NCI-H2196 (cell line): ENCODE measurements around the gene LDLRAD4.

ENCODE experiments used
- DNase-seq: peaks from one replicate; lab custom pipeline; 2025; ENCODE audit not compliant: unreplicated experiment; lab: John Stamatoyannopoulos, UW

LDLRAD4 gene

GRCh38 chr18:13621446-13621849, 402.9 kb downstream of the LDLRAD4 start:
- DNase-seq = no peak

- DNase-seq = no peak
Observed at GRCh38 chr18:13621886-13622619, 403.5 kb downstream of the LDLRAD4 start.

DNA sequence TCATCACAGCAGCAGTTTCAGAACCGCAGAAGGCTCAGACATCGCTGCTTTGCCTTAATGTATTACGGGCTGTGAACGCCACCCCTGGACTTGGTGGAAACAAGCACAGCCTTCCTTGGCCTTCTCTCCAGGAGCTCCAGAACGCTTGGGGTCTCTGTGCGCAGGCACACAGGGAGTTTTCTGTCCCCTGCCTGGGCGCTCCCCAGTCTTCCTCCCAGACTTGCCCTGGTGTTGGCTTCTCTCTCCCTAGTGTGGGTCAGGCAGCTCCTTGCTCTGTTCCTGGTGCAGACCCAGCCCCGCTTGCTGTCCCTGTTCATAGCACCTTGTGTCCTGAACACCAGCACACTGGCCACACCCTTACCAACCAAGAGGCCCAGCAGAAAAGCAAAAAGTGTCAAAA, 404.2 kb downstream of the LDLRAD4 start:
- DNase-seq = no peak

DNA sequence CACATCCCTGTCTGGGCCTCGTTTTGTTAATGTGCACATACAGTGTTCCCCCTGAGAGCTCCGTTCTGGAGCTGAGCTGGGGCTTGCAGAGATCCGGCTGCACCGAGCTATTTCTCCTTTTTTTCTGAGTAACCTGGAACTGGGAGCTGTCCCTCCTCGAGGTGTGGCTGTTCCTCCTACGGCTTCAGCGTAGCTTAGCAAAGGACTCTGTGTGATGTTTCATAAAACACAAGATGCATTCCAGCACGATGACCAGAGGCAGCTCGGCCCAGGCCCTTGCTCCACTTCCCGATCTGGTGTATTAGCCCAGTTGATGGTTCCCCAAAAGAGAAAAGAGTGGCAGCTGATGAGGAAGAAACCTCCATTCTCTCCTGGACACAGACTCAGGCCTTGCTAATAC, 404.8 kb downstream of the LDLRAD4 start:
- no peak for DNase-seq

DNA sequence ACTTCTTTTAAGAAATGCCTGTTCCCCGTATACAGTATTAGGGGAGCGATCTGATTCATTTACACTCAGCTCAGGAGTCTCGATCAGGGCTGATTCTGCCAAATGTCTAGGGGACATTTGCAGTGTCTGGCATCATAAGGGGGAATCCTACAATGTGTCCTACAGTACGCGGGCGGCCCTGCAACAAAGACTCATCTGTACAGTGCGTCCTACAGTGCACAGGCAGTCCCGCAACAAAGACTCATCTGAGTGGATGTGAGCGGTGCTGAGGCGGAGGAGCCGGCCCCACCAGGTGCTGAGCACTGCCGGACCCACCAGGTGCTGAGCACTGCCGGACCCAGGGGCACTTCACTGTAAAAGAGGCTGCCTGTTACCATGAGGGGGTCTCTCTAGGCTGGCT, 405.3 kb downstream of the LDLRAD4 start:
- no peak for DNase-seq

DNA sequence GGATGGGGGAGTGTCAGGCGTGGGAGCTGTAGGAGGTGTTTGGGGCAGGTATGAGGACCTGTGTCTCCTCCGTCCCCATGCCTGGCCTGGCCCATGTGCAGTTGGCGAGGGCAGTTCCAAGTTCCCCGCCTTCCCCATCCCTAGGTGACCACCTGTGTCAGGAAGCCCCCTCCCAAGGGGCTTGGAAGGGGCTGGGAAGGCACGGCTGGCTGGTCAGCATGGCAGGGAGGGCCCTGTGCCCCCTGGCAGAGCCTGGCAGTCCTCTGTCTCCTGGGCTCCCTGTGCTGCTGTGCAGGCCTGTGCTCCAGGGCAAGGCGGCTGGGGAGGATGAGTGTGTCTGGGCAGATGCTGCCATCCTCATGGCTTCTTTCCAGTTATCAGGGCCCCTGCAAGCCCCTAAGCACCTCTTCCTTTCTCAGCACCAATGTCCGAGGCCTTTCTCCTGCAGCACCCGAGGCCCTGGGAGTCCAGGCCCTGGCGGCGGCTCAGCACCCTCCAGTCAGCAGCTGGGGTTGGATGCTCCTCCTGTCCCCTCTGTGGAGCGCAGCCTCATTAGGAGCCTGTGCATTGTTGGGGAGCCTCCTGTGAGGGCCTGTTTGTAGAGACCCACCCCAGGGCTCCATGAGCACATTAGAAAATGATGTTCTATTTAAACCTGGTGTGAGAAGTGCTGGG, 406.1 kb downstream of the LDLRAD4 start:
- no peak for DNase-seq

- no peak for DNase-seq
Observed at GRCh38 chr18:13625355-13625754, 406.8 kb downstream of the LDLRAD4 start.

DNA sequence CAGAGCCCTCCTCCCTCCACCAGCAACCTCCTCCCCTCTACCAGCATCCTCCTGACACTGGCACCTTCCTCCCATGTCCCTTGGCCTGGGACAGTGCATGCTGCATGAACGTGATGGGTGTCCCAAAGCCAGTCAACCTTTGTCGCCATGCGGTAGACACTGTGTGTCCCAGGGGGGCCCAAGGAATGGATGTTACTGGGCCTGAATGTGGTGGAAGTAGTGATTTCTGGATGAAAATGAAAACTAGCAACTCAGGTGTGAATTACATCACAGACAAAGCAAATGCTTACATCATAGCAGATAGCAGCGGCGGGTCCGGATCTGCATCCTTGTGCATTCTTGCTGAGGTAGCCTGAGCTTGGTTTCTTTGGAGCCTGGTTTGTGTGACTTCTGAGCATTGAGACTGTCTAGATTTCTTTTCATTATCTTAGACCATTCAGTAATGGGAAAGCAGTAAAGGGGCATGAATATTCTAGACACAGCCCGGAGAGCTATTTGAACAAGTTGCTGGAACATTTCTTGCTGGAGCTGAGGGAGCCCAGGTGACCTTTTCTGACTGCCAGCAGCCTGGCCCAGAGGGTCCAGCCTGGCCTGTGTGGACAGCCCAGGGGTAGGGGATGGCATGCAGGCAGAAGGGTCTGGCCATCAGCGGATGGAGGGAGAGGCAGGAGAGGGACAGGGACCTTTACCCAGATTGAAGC, 407.4 kb downstream of the LDLRAD4 start:
- DNase-seq = no peak

- DNase-seq = no peak
Observed at GRCh38 chr18:13626544-13626908, 408.0 kb downstream of the LDLRAD4 start.

DNA sequence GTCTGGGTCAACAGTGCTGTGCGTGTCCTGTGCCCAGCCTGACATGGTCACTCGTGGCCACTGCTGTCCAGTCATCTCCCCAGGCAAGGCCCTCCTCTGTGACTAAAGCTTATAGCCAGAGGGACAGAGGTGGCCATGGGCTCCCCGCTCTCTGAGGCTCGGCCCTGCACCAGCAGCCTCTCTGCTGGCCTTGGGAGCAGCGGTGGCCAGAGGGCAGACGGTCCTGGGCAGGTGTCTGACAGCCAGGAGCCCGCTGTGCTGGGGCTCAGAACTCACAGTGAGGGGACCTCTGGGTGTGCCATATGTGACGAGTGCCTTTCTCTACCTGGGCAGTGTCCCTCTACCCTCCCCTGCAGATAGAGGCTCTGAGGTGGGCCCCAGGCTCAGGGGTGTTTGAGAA, 409.1 kb downstream of the LDLRAD4 start:
- no peak for DNase-seq

DNA sequence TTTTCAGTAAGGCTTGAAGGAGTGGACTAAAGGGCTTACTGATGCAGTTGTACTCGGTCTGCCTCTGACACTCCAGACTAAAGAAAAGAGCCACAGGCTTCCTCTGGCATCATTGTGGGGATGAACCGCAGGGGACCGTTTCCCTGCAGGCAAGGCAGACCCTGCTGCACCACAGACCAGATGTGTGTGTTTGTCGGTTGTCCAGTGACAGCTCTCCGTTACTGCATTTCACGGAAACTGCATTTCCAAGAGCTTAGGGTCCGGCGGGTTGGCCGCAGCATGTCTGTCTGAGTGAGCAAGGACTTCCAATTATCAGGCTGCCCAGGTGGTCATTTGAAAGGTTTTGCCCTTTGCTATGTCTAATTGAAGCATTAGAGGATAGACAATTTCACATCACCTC, 409.7 kb downstream of the LDLRAD4 start:
- DNase-seq = no peak

DNA sequence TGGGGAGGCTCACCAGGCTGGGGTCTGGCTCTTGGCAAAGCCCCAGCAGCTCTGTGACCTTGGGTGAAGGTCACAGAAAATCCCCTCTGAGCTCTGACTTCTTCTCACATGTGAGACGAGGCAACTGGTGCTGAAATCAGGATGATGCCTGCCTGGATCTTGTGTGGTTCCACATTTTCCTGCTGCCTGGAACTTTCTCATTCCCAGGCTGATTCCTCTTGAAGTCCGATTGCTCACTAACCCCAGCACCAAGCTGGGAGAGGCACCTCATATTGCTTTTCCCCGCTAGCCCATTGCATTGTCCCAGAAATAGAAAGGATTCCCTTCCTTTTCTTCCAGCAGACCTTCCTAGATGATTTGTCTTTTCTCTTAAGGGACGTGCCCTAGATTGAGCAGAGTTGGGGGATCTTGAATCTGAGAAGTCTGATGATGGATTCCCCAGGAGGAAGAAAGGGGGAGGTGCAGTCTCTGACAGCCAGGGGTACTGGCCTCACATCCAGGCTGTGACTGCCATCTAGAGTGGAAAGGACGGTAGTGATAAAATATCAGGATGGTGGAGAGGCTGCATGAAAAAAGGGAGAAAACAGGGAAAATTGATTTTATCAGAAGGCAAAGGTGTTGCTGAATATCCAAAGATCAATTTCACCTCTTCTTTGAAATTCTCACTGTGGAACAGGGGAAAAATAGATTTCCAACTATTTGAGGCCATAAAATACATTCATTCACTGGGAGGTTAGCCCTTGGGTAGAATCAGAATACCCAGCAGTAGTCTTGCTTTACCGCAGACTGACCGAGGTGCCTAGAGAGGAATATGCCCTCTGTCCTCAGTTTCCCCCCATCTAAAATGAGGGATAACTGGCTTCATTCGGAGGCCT, 411.5 kb downstream of the LDLRAD4 start:
- peak; percentile 70 for DNase-seq

DNA sequence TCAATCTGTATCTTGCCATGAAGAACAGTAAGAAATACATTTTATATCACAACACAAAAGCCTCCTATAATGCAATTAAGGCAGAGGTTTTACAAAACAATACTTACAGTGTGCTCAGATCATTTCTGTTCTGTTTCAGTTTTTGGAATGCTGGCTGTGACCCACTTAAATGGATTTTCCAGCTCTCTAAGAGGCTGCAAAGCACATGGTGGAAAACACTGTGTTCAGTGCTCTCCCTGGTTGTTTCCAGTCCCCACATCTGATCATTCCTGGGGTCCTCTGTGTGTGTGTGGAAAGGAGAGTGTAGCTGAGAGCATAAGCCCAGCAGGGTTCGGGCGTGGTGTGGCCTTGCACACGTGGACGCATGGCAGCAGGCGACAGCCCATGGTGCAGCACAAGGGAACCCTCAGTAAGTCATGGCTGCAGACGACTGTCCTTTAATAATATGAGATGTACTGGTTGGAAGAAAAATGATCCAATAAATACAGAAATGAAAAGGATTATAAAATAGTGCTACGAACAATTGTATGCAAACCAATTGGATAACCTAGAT, 412.2 kb downstream of the LDLRAD4 start:
- no peak for DNase-seq

DNA sequence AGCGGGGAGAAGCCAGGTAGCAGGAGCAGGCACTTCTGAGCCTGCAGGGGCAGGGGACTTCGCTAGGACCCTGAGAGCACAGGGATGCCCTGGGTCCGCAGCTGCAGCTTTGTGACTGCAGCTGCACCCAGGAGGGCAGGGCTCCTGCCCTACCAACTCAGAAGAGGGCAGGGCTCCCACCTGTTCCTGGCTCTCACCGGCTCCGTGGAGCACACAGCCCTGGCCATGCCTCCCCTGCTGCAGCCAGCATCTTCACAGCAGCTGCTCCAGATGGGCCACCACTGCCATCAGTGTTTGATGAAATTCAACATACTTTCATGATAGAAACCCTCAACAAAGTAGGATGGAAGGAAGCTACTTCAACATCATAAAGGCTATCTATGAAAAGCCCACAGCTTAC, 415.1 kb downstream of the LDLRAD4 start:
- no peak for DNase-seq

GRCh38 chr18:13635046-13635445, 416.5 kb downstream of the LDLRAD4 start:
- no peak for DNase-seq

- DNase-seq = no peak
Observed at GRCh38 chr18:13638719-13639595, 420.4 kb downstream of the LDLRAD4 start.

- no peak for DNase-seq
Observed at GRCh38 chr18:13640266-13640860, 421.8 kb downstream of the LDLRAD4 start.

DNA sequence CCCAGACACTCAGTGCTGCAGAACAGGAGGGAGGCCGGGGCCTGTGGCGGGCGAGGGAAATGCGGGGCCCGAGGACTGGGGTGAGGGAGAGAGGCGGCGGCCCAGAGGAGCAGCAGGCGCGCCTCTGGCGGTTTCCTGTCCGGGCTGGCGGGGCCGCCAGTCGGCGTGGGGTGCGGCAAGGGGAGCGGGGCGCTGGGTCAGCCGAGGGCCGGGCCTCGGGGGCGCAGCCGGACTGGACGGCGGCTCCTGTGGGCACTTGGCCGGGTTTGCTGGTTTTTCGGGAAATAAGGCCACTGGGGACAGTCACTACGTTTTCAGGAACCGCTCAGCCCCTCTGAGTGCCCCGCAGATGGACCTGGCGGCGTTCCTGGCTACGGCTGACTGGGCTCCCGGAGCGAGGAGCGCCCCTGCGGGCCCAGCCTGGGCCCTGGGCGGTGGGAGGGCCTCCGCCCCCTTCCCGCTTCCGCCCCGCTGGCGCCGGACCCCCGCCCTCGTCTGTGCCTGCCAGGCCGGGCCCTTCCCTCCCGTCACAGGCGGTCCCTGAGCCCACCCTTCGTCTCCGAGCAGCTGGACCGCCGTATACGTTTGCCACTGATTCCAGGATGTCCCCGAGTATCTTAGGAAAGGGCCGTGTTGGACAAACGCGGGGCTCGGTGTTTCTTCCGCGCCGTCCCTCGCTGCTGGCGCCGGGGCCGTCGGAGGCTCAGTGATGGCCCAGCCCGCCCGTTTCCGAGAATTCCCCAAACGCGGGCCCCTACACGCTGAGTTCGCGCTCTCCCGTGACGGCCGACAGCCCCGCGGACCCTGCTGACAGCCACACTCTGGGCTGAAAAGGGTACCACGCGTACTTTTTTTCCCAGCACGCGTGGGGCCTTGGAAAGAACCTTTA, 423.2 kb downstream of the LDLRAD4 start:
- no peak for DNase-seq

GRCh38 chr18:13642440-13642827, 423.9 kb downstream of the LDLRAD4 start:
- no peak for DNase-seq
